Activated CD4-positive, alpha-beta T cell treated with anti-CD3 and anti-CD28 coated beads, Interleukin-2, amount 50 U/mL, for 48 hours (primary cell): ENCODE data around the gene ASTN2.

Experiments used
- DNase-seq, 2 experiments: peaks; one replicate each; pipeline ENCODE4 v3.0.0-alpha.2; 2020

The ASTN2 gene

GRCh38 chr9:116390303-116391228 lies 1024.3 kb downstream of the ASTN2 start:
- no peak for DNase-seq

GRCh38 chr9:116389541-116390302 lies 1025.1 kb downstream of the ASTN2 start:
- DNase-seq = no peak

- DNase-seq = no peak
Measured at GRCh38 chr9:116387934-116388698, 1026.7 kb downstream of the ASTN2 start.

DNA sequence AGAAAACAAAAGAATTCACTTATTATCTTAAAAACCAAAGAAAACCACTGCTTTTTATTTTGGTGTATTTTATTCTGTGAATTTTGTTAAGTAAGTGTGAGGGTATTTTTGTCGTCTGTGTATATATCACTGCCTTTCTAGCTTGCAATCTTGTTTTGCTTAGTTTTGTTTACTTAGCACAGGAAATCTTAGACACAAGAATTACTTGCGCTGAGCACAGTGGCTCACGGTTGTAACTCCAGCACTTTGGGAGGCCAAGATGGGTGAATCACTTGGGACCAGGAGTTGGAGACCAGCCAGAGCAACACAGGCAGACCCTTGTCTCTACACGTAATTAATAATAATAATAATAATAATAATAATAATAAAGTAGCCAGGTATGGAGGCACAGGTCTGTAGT lies 1030.9 kb downstream of the ASTN2 start:
- no peak for DNase-seq

- DNase-seq = no peak
Measured at GRCh38 chr9:116383133-116383532, 1031.7 kb downstream of the ASTN2 start.

GRCh38 chr9:116382053-116382452 lies 1032.8 kb downstream of the ASTN2 start:
- DNase-seq = no peak

GRCh38 chr9:116381350-116381749 lies 1033.5 kb downstream of the ASTN2 start:
- no peak for DNase-seq

DNA sequence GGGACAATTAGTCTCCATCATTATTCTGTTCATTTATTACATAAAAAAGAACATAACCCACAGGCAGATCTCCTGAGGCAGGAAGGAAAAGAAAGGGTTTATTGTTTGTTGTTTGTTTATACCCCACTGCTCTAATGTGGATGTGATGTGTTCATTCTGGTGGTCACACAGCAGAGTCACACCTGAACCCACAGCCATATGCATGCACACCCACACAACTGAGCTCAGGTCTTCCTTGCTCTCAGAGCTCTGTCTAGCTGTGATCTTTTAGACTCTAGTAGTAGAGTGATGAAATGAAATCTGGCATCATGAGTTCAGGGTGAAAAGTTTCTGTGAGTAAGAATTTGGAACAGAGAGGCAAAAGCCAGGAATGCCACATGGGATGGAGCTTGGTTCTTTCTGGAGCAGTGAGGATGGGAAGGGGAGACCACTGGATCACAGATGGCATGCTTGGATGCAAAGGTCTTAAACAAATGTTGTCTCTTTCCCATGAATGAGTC lies 1034.3 kb downstream of the ASTN2 start:
- DNase-seq = no peak

DNA sequence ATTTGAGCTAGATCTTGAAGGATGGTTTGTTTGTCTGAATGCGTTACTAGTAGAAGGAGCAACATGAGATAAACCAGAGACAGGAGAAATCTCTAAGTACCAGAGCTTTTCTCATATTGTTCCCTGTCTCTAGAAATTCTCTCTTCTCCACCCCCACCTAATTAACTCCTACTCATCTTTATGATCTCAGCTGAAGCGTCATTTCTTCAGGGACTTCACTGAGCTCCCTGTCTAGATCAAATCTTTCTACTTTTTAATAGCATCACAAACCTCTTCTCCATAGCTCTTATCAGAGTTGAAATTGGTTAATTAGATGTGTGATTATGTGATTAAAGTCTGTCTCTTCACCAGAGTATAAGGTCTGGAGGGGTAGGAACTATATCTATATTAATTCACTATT lies 1035.0 kb downstream of the ASTN2 start:
- DNase-seq = no peak

DNA sequence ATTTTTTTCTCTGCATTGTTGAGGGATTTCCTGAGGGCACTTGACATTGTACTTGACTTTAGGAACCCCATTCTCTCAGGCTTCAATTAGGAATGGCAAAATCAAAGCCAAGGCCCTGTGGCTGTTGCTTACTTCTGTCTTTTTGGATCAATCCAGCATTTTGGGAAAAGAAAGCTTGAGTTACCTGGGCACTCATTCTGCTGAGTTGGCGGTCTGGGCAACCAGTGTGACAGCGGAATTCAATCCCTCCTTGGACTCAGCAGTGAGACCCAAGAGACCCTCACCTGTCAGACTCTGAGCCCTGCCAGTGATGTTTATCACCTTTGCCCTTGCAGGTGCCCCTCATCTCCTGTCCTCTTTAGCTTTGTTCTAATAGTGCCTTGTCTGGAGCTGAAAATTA lies 1036.0 kb downstream of the ASTN2 start:
- no peak for DNase-seq

DNA sequence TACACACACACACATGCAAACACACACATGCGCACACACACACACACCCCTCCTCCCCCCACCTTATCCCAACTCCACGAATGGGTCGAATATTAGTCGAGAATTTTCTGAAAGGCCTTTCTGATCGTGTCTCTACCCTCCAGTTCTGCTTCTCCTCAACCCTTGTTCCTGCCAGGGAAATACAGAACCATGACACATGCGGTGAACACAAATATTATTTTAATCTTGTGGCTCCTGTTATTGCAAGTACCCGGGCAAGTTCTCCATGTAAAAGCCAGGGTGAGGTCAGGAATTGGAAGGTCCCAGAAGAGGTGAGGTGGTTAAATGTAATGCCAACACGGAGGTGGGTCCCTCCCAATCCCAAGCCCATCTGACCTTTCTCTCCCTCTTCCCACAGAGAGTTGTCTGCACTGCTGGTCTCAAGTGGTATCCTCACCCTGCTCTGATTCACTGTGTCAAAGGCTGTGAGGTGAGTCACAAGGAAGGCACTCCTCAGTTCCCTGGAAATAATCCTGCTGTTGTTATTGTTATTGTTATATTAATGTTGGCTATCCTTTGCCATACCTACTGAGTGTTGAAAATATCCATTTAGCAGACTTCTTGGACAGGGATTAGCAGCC lies 1037.6 kb downstream of the ASTN2 start:
- no peak for DNase-seq
